Heart left ventricle (tissue), 13 donors: ENCODE results near the gene TIMELESS.
"Not testable (repeated sequence)": the region's sequence is repeated elsewhere in the genome, so short reads cannot be mapped to it uniquely, and the experiment has no call there.

Source experiments
- POLR2A ChIP-seq, 2 donors: fragments of 450-650 bp; IDR thresholded peaks; one replicate each; pipeline ENCODE4 v1.6.1; 2017; ENCODE audit warnings: antibody characterized with exemption in 2 of 2, mild to moderate bottlenecking in 2 of 2, moderate library complexity in 2 of 2
- TF ChIP-seq, protein P1 (sequence below), 12 donors: fragments of 200-600 bp; sonication (generic) in 4 of 12; IDR thresholded peaks; one replicate each; pipeline versions ENCODE4 v1.5.0 to v1.8.0; 2018 to 2022; ENCODE audit warnings: antibody characterized with exemption in 12 of 12, mild to moderate bottlenecking in 5 of 12
- donor health status: ischemic (EF 13 %, LVEDD 7.1; RV severe dilation, severe dysfunction).
- donor health status: DM: no; HTN: yes; CAD: no.
- donor health status: DM: no; HTN: no; CAD: no.
- donor health status: ischemic (EF 25% LVEDD 6.9; RV normal size, moderate dysfunction).
- donor health status: ischemic (EF 25% LVEDD 5.7; RV mildly dilated, moderate dysfunction).
- donor health status: ischemic (EF 35%, LVEDD 5.7; RV mildly dilated, moderate dysfunction).
- donor health status: nonischemic (EF 11% LVEDD 7.7; RV severe dilation, severe dysfunction).
- donor health status: DM: yes; HTN: yes; CAD: no.
- donor health status: PGD.
- donor health status: ischemic (EF 29% LVEDD 5.4; RV normal size, mild dysfunction).
- donor health status: nonischemic (EF 23%, LVEDD 6.1; RV moderate dilation, normal function).

DNA sequence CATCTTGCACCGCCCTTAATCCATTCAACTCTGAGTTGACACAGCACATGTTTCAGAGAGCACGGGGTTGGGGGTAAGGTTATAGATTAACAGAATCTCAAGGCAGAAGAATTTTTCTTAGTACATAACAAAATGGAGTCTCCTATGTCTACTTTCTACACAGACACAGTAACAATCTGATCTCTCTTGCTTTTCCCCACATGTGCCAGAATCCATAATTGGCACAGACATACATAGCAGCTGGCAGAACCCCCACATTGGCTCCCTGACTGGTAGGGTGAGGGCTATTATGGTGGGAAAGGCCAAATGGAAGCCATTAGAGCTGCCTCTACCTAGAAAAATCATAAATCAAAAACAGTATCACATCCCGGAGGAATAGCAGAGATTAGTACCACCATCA, 48.1 kb downstream of the TIMELESS start:
- TF ChIP-seq, protein P1, sequence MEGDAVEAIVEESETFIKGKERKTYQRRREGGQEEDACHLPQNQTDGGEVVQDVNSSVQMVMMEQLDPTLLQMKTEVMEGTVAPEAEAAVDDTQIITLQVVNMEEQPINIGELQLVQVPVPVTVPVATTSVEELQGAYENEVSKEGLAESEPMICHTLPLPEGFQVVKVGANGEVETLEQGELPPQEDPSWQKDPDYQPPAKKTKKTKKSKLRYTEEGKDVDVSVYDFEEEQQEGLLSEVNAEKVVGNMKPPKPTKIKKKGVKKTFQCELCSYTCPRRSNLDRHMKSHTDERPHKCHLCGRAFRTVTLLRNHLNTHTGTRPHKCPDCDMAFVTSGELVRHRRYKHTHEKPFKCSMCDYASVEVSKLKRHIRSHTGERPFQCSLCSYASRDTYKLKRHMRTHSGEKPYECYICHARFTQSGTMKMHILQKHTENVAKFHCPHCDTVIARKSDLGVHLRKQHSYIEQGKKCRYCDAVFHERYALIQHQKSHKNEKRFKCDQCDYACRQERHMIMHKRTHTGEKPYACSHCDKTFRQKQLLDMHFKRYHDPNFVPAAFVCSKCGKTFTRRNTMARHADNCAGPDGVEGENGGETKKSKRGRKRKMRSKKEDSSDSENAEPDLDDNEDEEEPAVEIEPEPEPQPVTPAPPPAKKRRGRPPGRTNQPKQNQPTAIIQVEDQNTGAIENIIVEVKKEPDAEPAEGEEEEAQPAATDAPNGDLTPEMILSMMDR (IDR thresholded peaks at IDR 0.05): not testable (repeated sequence)
- TF ChIP-seq POLR2A (IDR thresholded peaks at IDR 0.05): not testable (repeated sequence)
